ENCODE data around the gene CADM1. TPM values are rescaled to one million over a fixed set of nuclear protein-coding genes. Genes with fewer than 3 reads are reported as not detected.

CADM1 gene
- polyA plus RNA-seq = 10 to 100 TPM in 1 of 4 donors, 1 to 10 TPM in 3; 2.2 to 10.9 (median 5.8) TPM
- long read RNA-seq, donor 1, partial matches to known transcripts = 9 of 15 reads
- long read RNA-seq, donor 1, other reads (novel, unspliced or antisense) = 0 of 15 reads
- long read RNA-seq, donor 2 = 0 reads
- long read RNA-seq, donor 3, partial matches to known transcripts = 7 of 9 reads
- long read RNA-seq, donor 3, other reads (novel, unspliced or antisense) = 0 of 9 reads
- long read RNA-seq, donor 4 = 0 reads
- long read RNA-seq, donor 5, partial matches to known transcripts = 0 of 2 reads
- long read RNA-seq, donor 5, other reads (novel, unspliced or antisense) = 0 of 2 reads
- long read RNA-seq, donor 6, partial matches to known transcripts = 0 of 2 reads
- long read RNA-seq, donor 6, other reads (novel, unspliced or antisense) = 0 of 2 reads
- long read RNA-seq, donor 7 = 0 reads
- long read RNA-seq, donor 8, partial matches to known transcripts = 0 of 2 reads
- long read RNA-seq, donor 8, other reads (novel, unspliced or antisense) = 0 of 2 reads
- long read RNA-seq, donor 9, partial matches to known transcripts = 0 of 1 reads
- long read RNA-seq, donor 9, other reads (novel, unspliced or antisense) = 0 of 1 reads
- long read RNA-seq, donor 10, transcript CADM1-222 (10 exons, 1,246 nt) = major isoform, 8 of 38 reads
- long read RNA-seq, donor 10, transcript CADM1-220 (2 exons, 734 nt) = minor isoform, 5 of 38 reads
- long read RNA-seq, donor 10, partial matches to known transcripts = 25 of 38 reads
- long read RNA-seq, donor 10, other reads (novel, unspliced or antisense) = 0 of 38 reads

DNA sequence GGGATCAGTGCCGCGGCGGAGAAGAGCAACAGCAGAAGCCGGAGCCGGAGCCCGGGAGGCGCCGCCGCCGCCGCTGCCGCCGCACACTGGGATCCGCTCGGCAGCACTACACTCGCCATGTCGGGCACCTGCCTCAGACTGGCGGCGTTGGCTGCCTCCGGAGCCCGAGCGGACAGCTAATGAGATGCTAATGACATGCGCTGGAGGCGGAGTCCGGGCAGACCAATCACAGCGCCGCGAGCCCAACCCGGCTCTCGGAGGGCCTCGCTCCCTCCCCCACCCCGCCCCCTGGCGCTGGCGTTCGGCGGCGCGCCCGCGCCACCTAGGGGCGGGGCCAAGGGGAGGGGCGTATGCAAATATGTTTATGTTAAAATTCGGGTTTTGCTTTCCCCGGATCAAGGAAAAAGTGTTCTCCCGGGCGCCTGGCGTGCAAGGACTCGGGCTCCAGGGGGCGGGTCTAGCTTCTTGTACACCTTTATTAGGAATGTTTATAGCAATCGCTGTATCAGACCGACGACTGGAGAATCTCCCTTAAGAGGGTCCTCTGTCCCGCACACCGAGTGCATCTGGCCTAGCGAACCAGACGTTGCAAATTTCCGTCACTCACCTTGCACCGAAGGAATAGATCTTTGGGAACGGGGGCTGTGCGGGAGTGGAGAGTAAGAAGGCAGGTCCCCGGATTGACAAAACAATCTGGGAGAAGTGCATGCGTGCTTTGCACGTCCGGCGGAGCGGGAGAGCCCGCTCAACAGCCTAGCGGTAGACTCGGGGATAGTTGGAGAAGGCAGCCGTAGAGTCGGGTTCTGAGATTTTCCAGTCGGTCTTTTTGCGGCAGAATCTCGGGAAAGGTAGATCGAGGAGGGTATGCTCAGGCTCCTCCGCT is at the start of gene CADM1:
Gene CADM1, minus strand, starts transcription at position 140 of the 883 bp plus-strand sequence.
- Histone ChIP-seq H3K36me3 (ENCODE audit: control insufficient read depth in 3 of 3, insufficient read depth in 2 of 3, low read depth in 1 of 3, low read length in 3 of 3) (no peaks in the 10 kb centered on the region), H3K4me1 (ENCODE audit: control insufficient read depth in 3 of 3, insufficient read depth in 2 of 3, low read depth in 1 of 3, low read length in 2 of 3) (peaks cover 0 to 11% (median 3%) of the 10 kb centered on the region in 3 donors), H3K4me3 (ENCODE audit: low read depth in 1 of 3, low read length in 3 of 3) (peak within 1 kb of the TSS; percentile 44 to 63 (median 50)), H3K27ac (ENCODE audit: low read depth in 1 of 3, low read length in 2 of 3) (peak within 1 kb of the TSS; percentile 69 to 83 (median 72)), H3K9me3 (ENCODE audit: control insufficient read depth in 2 of 2, insufficient read depth in 1 of 2, low read depth in 1 of 2, low read length in 1 of 2) (no peaks in the 10 kb centered on the region), H3K27me3 (ENCODE audit: control insufficient read depth in 3 of 3, insufficient read depth in 3 of 3, low read length in 3 of 3) (peaks cover 0 to 38% (median 4%) of the 10 kb centered on the region in 3 donors)
- no peak for FAIRE-seq
- DNase-seq = peak; percentile 95 to 96
- WGBS, 3 donors = 1 to 2% (median 2%) methylated on average over 65 to 76 of the region's 76 CpGs

DNA sequence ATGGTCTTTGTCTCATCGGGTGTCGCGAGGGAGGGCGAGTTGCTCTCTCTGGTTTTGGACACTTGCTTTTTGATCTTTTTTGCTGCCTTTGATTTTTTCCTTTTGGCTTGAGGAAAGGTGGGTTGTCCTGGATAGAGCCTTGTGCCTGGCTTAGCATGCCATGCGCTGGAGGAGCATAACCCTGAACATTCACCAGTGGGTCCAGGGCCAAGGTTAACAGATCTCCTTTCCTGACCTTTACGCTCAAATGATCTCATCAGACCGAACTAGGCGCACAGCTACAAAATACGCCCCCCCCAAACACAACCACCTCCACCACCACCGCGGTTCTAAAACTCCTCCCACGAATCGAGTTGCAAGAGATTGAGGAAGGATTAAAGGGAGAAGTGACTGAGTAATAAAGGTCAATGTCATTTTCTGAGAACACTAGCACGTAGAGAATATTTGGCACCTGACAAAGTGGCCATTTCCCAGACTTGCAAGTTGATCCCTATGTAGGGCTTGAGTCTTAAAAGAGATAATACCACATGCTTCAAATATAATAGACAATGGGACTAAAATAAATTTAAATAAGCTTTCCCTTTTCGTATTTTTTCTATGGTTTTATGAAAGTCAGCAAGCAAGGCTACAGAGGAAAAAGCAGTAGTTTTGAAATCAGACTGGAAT is 48.7 kb upstream of the CADM1 start:
- WGBS, 3 donors = 84 to 88% (median 88%) methylated on average over 15 of the region's 15 CpGs
- no peak for FAIRE-seq

GRCh38 chr11:115552151-115552772 is 48.0 kb upstream of the CADM1 start:
- H3K9me3 ChIP-seq (ENCODE audit: control insufficient read depth in 2 of 2, insufficient read depth in 1 of 2, low read depth in 1 of 2, low read length in 1 of 2) = no peaks in the 10 kb centered on the region
- no peak for DNase-seq
- no peak overlapping the region for H3K27ac ChIP-seq (ENCODE audit: low read depth in 1 of 3, low read length in 2 of 3)
- FAIRE-seq = no peak
- no peaks in the 10 kb centered on the region for H3K36me3 ChIP-seq (ENCODE audit: control insufficient read depth in 3 of 3, insufficient read depth in 2 of 3, low read depth in 1 of 3, low read length in 3 of 3)
- no peaks in the 10 kb centered on the region for H3K27me3 ChIP-seq (ENCODE audit: control insufficient read depth in 3 of 3, insufficient read depth in 3 of 3, low read length in 3 of 3)
- whole genome bisulfite sequencing, 3 donors = 79 to 87% (median 84%) methylated on average over 7 of the region's 7 CpGs
- no peak overlapping the region for H3K4me3 ChIP-seq (ENCODE audit: low read depth in 1 of 3, low read length in 3 of 3)
- H3K4me1 ChIP-seq (ENCODE audit: control insufficient read depth in 3 of 3, insufficient read depth in 2 of 3, low read depth in 1 of 3, low read length in 2 of 3) = peaks cover 0 to 4% (median 0%) of the 10 kb centered on the region in 3 donors

More for the DNA sequence above, 48.7 kb upstream of the CADM1 start:
- DNase-seq = no peak
- Histone ChIP-seq H3K4me1 (ENCODE audit: control insufficient read depth in 3 of 3, insufficient read depth in 2 of 3, low read depth in 1 of 3, low read length in 2 of 3) (peaks cover 0 to 4% (median 0%) of the 10 kb centered on the region in 3 donors), H3K9me3 (ENCODE audit: control insufficient read depth in 2 of 2, insufficient read depth in 1 of 2, low read depth in 1 of 2, low read length in 1 of 2) (no peaks in the 10 kb centered on the region), H3K27ac (ENCODE audit: low read depth in 1 of 3, low read length in 2 of 3) (no peak overlapping the region), H3K36me3 (ENCODE audit: control insufficient read depth in 3 of 3, insufficient read depth in 2 of 3, low read depth in 1 of 3, low read length in 3 of 3) (no peaks in the 10 kb centered on the region), H3K27me3 (ENCODE audit: control insufficient read depth in 3 of 3, insufficient read depth in 3 of 3, low read length in 3 of 3) (no peaks in the 10 kb centered on the region), H3K4me3 (ENCODE audit: low read depth in 1 of 3, low read length in 3 of 3) (no peak overlapping the region)

- DNase-seq = no peak
- H3K4me3 ChIP-seq (ENCODE audit: low read depth in 1 of 3, low read length in 3 of 3) = no peak overlapping the region
- H3K27ac ChIP-seq (ENCODE audit: low read depth in 1 of 3, low read length in 2 of 3) = no peak overlapping the region
- H3K9me3 ChIP-seq (ENCODE audit: control insufficient read depth in 2 of 2, insufficient read depth in 1 of 2, low read depth in 1 of 2, low read length in 1 of 2) = no peaks in the 10 kb centered on the region
- H3K4me1 ChIP-seq (ENCODE audit: control insufficient read depth in 3 of 3, insufficient read depth in 2 of 3, low read depth in 1 of 3, low read length in 2 of 3) = peaks cover 0 to 4% (median 0%) of the 10 kb centered on the region in 3 donors
- WGBS, 3 donors = 86 to 89% (median 88%) methylated on average over 17 of the region's 17 CpGs
- FAIRE-seq = no peak
- no peaks in the 10 kb centered on the region for H3K36me3 ChIP-seq (ENCODE audit: control insufficient read depth in 3 of 3, insufficient read depth in 2 of 3, low read depth in 1 of 3, low read length in 3 of 3)
- H3K27me3 ChIP-seq (ENCODE audit: control insufficient read depth in 3 of 3, insufficient read depth in 3 of 3, low read length in 3 of 3) = no peaks in the 10 kb centered on the region
Measured at GRCh38 chr11:115550291-115551059, 46.3 kb upstream of the CADM1 start.

DNA sequence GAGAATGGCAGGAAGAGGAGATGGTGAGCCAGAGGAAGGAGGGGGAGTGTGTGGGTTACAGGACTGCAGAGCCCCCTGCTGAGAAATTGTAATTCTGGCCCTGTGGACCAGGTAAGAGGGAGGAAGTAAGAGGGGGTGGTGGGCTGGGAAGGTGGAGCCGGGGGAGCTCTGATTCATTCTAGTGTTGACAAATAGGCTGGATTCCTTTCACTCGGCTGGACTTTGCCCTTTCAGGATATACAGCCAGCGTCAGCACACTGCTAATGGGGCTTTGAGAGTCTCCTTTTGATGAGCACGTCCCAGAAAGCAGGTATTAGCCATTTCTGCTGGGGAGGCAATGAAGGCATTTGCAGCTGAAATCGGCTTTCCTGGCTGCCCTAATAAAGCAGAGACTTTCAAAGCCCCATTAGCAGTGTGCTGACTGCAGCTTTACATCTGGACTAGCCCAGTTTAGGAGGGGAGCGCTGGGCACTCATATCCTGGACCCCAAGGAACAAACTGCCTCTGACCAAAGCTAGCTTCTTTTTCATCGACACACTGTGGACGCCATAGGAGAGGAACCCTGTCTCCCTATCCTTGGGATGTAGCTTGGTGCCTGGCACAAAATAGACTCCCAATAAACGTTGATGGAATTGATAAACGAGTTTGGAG is 44.8 kb upstream of the CADM1 start:
- Histone ChIP-seq H3K4me3 (ENCODE audit: low read depth in 1 of 3, low read length in 3 of 3) (no peak overlapping the region), H3K27ac (ENCODE audit: low read depth in 1 of 3, low read length in 2 of 3) (no peak overlapping the region), H3K36me3 (ENCODE audit: control insufficient read depth in 3 of 3, insufficient read depth in 2 of 3, low read depth in 1 of 3, low read length in 3 of 3) (no peaks in the 10 kb centered on the region), H3K9me3 (ENCODE audit: control insufficient read depth in 2 of 2, insufficient read depth in 1 of 2, low read depth in 1 of 2, low read length in 1 of 2) (no peaks in the 10 kb centered on the region), H3K27me3 (ENCODE audit: control insufficient read depth in 3 of 3, insufficient read depth in 3 of 3, low read length in 3 of 3) (peaks cover 0 to 5% (median 0%) of the 10 kb centered on the region in 3 donors), H3K4me1 (ENCODE audit: control insufficient read depth in 3 of 3, insufficient read depth in 2 of 3, low read depth in 1 of 3, low read length in 2 of 3) (peaks cover 0 to 4% (median 0%) of the 10 kb centered on the region in 3 donors)
- DNase-seq = peak; percentile 80 to 84
- FAIRE-seq = no peak
- 21 to 36% (median 28%) methylated on average over 10 of the region's 10 CpGs for WGBS, 3 donors

DNA sequence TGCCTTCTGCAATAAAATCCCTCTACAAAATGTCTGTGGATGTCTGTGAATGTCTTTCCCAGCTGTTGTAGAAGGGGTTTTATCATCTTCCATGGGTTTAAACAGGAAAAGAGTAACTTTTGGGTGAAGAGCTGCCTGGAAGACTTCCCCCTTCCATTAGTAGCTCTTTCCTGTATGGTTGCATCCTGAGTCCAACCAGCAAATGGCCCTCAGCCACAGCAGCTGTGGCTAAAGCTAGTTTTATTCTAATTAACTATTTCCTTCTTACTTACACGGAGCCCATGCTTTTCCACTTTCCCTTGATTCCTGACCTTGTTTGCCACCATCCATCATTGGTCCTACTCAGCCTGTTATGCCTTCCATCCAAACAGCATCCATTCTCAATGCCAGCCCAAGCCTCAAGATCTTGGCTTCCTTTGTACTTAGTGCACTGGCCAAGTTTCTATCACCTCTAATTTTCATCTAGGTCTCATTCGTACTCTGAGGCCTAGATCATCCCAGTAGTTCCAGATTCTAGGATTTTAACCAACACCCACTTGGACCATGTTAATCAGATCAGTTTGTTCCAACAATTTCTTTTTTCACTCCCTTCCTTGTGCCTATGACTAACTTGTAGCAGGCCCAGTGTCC is 41.5 kb upstream of the CADM1 start:
- WGBS, 3 donors = 47 to 84% (median 66%) methylated on average over 2 of the region's 2 CpGs
- Histone ChIP-seq H3K36me3 (ENCODE audit: control insufficient read depth in 3 of 3, insufficient read depth in 2 of 3, low read depth in 1 of 3, low read length in 3 of 3) (no peaks in the 10 kb centered on the region), H3K9me3 (ENCODE audit: control insufficient read depth in 2 of 2, insufficient read depth in 1 of 2, low read depth in 1 of 2, low read length in 1 of 2) (no peaks in the 10 kb centered on the region), H3K4me1 (ENCODE audit: control insufficient read depth in 3 of 3, insufficient read depth in 2 of 3, low read depth in 1 of 3, low read length in 2 of 3) (peaks cover 0 to 4% (median 0%) of the 10 kb centered on the region in 3 donors), H3K27me3 (ENCODE audit: control insufficient read depth in 3 of 3, insufficient read depth in 3 of 3, low read length in 3 of 3) (peaks cover 0 to 5% (median 0%) of the 10 kb centered on the region in 3 donors), H3K27ac (ENCODE audit: low read depth in 1 of 3, low read length in 2 of 3) (no peak overlapping the region), H3K4me3 (ENCODE audit: low read depth in 1 of 3, low read length in 3 of 3) (no peak overlapping the region)
- FAIRE-seq (no peak), DNase-seq (no peak)
